Central memory CD8-positive, alpha-beta T cell (primary cell): ENCODE measurements around the gene PLCB1.
"Not testable (repeated sequence)": the region's sequence is repeated elsewhere in the genome, so short reads cannot be mapped to it uniquely, and the experiment has no call there.

Experiments
- ATAC-seq: fragments of 150-1000 bp; cut with Tn5 transposase; replicated peaks from 2 replicates; pipeline ENCODE4 v1.10.0; 2022; ENCODE audit warnings: mild to moderate bottlenecking, moderate FRiP score, moderate number of reproducible peaks; ENCODE audit not compliant: poor library complexity, severe bottlenecking; ENCODE audit errors: extremely low read depth
- DNase-seq, 2 donors: peaks; one replicate each; pipeline ENCODE4 v3.0.0; 2021; ENCODE audit warnings: low spot score in 2 of 2
- H3K27ac Mint-ChIP-seq: one replicate; pipeline ENCODE4 v1.8.0; 2022; ENCODE audit warnings: low read depth, mild to moderate bottlenecking, moderate library complexity, mixed read lengths
- H3K27me3 Mint-ChIP-seq: one replicate; pipeline ENCODE4 v1.8.0; 2022; ENCODE audit warnings: mixed read lengths
- H3K36me3 Mint-ChIP-seq: one replicate; pipeline ENCODE4 v1.8.0; 2022; ENCODE audit warnings: mild to moderate bottlenecking, moderate library complexity, mixed read lengths; ENCODE audit not compliant: insufficient read depth
- H3K4me1 Mint-ChIP-seq: one replicate; pipeline ENCODE4 v1.8.0; 2022; ENCODE audit warnings: mixed read lengths
- H3K4me3 Mint-ChIP-seq: one replicate; pipeline ENCODE4 v1.8.0; 2022; ENCODE audit warnings: mild to moderate bottlenecking, moderate library complexity, mixed read lengths
- H3K9me3 Mint-ChIP-seq: one replicate; pipeline ENCODE4 v1.8.0; 2022; ENCODE audit warnings: mixed read lengths

Gene PLCB1

DNA sequence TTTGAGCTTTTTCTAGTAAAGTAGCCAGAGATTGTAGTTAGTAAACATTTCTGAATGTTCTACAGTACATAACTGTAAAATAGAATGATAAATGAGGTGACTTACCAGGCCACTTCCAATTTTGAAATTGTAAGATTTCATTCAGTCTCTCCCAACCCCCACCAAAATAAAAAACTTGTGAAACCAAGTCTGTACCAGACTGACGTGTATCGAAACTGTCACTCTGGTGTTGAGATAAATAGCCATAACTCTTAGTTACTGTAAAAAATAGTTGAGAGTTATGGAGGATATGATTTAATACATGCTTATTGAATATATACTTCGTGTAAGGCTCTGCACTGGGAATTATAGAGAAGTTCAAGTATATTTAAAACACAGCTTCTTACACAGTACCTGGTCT, 455.7 kb downstream of the PLCB1 start:
- Mint-ChIP-seq H3K9me3 (no peaks in the 10 kb centered on the region), H3K27me3 (no peaks in the 10 kb centered on the region), H3K27ac (peak overlapping the region; percentile 78), H3K4me3 (no peak overlapping the region), H3K36me3 (no peaks in the 10 kb centered on the region), H3K4me1 (peaks cover 15% of the 10 kb centered on the region)
- ATAC-seq (peak; percentile 49), DNase-seq (no peak)

DNA sequence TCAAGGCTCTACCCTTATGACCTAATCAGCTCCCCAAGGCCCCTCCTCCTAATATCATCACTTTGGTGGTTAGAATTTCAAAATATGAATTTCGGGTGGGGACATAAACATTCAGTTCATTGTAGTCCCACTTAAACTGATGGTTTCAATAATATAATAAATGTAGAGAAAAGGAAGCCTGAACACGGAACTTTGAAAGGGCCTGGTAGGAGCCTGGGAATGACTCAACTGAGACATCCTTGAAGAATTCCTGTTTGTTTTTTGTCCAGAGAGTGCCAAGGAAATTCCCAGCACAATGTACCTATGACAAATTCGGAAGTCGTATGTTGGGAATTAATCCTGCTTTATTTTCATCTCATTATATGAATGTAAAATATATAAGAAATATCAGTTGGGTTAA, 457.9 kb downstream of the PLCB1 start:
- Mint-ChIP-seq H3K36me3 (no peaks in the 10 kb centered on the region), H3K27ac (no peak overlapping the region), H3K4me1 (peaks cover 15% of the 10 kb centered on the region), H3K4me3 (no peak overlapping the region), H3K9me3 (no peaks in the 10 kb centered on the region), H3K27me3 (no peaks in the 10 kb centered on the region)
- ATAC-seq, result no peak
- DNase-seq, result no peak

GRCh38 chr20:8600910-8601541, 469.0 kb downstream of the PLCB1 start:
- not testable (repeated sequence) for H3K27me3 Mint-ChIP-seq, H3K36me3 Mint-ChIP-seq, H3K9me3 Mint-ChIP-seq, DNase-seq
- ATAC-seq, result peak; percentile 10
- H3K4me1 Mint-ChIP-seq, result peaks cover 27% of the 10 kb centered on the region
- H3K4me3 Mint-ChIP-seq, result peak overlapping the region; percentile 55
- peak overlapping the region; percentile 69 for H3K27ac Mint-ChIP-seq

- peak overlapping the region; percentile 66 for H3K27ac Mint-ChIP-seq
- H3K27me3 Mint-ChIP-seq, result no peaks in the 10 kb centered on the region
- no peak for DNase-seq
- H3K4me3 Mint-ChIP-seq, result peak overlapping the region; percentile 3
- ATAC-seq, result peak; percentile 32
- H3K36me3 Mint-ChIP-seq, result no peaks in the 10 kb centered on the region
- no peaks in the 10 kb centered on the region for H3K9me3 Mint-ChIP-seq
- peaks cover 27% of the 10 kb centered on the region for H3K4me1 Mint-ChIP-seq
Observed at GRCh38 chr20:8601542-8601912, 469.5 kb downstream of the PLCB1 start.

GRCh38 chr20:8602389-8603116, 470.5 kb downstream of the PLCB1 start:
- H3K27ac Mint-ChIP-seq, result peak overlapping the region; percentile 66

DNA sequence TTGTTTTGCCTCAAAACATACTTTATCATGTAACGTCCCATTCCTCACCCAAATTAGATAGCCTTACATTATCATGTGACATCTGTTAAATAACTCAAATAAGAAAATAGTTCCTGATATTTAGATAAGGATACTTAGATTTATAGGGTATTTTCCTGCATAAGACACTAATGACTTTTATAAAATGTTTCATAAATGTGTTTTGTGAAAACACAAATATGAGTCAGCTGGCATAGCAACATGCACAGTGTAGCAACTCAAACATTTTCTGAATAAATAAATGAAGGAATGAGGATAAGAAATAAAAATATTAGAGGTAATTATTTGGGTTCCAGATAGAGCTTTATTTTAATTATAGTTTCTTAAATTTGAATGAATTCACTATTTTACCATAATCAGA, 476.4 kb downstream of the PLCB1 start:
- no peaks in the 10 kb centered on the region for H3K9me3 Mint-ChIP-seq
- H3K4me3 Mint-ChIP-seq, result no peak overlapping the region
- no peak overlapping the region for H3K27ac Mint-ChIP-seq
- H3K27me3 Mint-ChIP-seq, result no peaks in the 10 kb centered on the region
- H3K4me1 Mint-ChIP-seq, result peaks cover 2% of the 10 kb centered on the region
- DNase-seq (no peak), ATAC-seq (no peak)
- no peaks in the 10 kb centered on the region for H3K36me3 Mint-ChIP-seq

More at GRCh38 chr20:8602389-8603116, 470.5 kb downstream of the PLCB1 start:
- ATAC-seq (peak; percentile 24), DNase-seq (no peak)
- no peaks in the 10 kb centered on the region for H3K9me3 Mint-ChIP-seq
- no peaks in the 10 kb centered on the region for H3K36me3 Mint-ChIP-seq
- peaks cover 27% of the 10 kb centered on the region for H3K4me1 Mint-ChIP-seq
- peak overlapping the region; percentile 70 for H3K4me3 Mint-ChIP-seq
- H3K27me3 Mint-ChIP-seq, result no peaks in the 10 kb centered on the region

DNA sequence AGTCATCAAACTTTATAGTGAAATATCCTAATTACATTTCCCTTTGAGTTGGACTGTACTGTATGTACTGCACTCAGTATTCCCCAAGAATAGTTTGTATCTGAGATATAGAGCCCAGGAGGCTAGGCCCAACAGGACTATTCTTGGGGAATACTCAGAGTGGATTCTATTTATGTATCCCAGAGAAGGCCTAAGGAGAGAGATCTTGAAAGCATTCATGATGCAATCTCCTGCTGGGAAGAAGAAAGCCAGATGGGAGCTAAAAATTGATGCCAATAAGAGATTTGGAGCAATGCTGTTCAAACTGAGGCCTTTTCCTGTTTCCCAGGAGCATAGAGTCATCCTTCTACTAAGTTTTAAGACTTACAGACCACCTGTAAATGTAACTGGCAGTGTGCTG, 484.7 kb downstream of the PLCB1 start:
- Mint-ChIP-seq H3K27ac (no peak overlapping the region), H3K4me3 (no peak overlapping the region), H3K36me3 (peaks cover 1% of the 10 kb centered on the region), H3K27me3 (no peaks in the 10 kb centered on the region), H3K9me3 (no peaks in the 10 kb centered on the region), H3K4me1 (peaks cover 6% of the 10 kb centered on the region)
- ATAC-seq, result no peak
- DNase-seq, result no peak

DNA sequence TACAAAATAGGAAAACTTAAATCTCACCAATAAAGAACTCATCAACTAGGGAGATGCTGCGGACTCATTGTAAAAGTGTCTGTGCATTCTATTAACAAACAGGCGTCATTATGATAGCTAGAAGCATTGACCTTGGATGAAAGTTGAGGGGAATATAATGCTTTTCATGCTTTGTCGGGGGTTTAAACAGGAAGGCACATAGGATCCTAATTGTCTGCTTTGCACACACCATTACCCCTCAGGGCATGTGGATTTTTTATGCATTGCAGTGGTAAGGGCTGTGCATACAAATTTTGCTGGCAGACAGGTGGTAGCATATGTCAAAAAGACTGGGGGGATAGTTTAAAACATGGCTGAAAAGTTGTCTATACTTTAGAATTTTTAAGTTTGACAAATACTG, 488.9 kb downstream of the PLCB1 start:
- Mint-ChIP-seq H3K27me3 (no peaks in the 10 kb centered on the region), H3K36me3 (peaks cover 3% of the 10 kb centered on the region), H3K4me1 (peaks cover 13% of the 10 kb centered on the region), H3K9me3 (no peaks in the 10 kb centered on the region), H3K4me3 (no peak overlapping the region), H3K27ac (no peak overlapping the region)
- DNase-seq (no peak), ATAC-seq (no peak)

- DNase-seq, result no peak
- H3K4me1 Mint-ChIP-seq, result peaks cover 9% of the 10 kb centered on the region
- ATAC-seq, result no peak
- H3K27me3 Mint-ChIP-seq, result no peaks in the 10 kb centered on the region
- H3K9me3 Mint-ChIP-seq, result no peaks in the 10 kb centered on the region
- H3K4me3 Mint-ChIP-seq, result no peak overlapping the region
- no peak overlapping the region for H3K27ac Mint-ChIP-seq
- H3K36me3 Mint-ChIP-seq, result peaks cover 5% of the 10 kb centered on the region
Observed at GRCh38 chr20:8624046-8624445, 492.0 kb downstream of the PLCB1 start.

GRCh38 chr20:8624616-8625015, 492.6 kb downstream of the PLCB1 start:
- Mint-ChIP-seq H3K27ac (no peak overlapping the region), H3K27me3 (no peaks in the 10 kb centered on the region), H3K4me1 (peaks cover 9% of the 10 kb centered on the region), H3K9me3 (no peaks in the 10 kb centered on the region), H3K4me3 (no peak overlapping the region), H3K36me3 (peaks cover 5% of the 10 kb centered on the region)
- no peak for DNase-seq
- ATAC-seq, result no peak

- H3K27me3 Mint-ChIP-seq, result no peaks in the 10 kb centered on the region
- no peak for DNase-seq
- H3K4me3 Mint-ChIP-seq, result no peak overlapping the region
- ATAC-seq, result no peak
- H3K9me3 Mint-ChIP-seq, result no peaks in the 10 kb centered on the region
- H3K4me1 Mint-ChIP-seq, result peaks cover 19% of the 10 kb centered on the region
- H3K36me3 Mint-ChIP-seq, result peaks cover 5% of the 10 kb centered on the region
- no peak overlapping the region for H3K27ac Mint-ChIP-seq
Observed at GRCh38 chr20:8627340-8628004, 495.4 kb downstream of the PLCB1 start.

DNA sequence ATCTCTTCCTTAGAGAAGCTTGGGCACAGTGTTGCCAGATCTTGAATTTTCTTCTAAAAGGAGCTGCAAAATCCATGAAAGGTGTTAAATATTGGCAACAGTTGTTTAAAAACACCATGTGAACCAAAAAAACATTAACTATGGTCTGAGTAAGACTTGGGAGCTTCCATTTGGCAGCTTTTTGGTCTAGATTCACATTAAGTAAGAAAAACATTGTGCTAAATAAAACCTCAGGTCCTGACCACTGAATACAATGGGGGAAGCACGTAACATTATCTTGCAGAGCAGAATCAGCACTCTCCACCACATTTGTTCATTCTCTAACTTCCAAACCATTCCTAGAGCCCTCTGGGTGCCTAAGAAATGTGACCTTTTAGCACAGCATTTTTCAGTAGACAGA, 499.2 kb downstream of the PLCB1 start:
- no peak overlapping the region for H3K4me3 Mint-ChIP-seq
- H3K9me3 Mint-ChIP-seq, result no peaks in the 10 kb centered on the region
- DNase-seq (no peak), ATAC-seq (no peak)
- H3K27ac Mint-ChIP-seq, result no peak overlapping the region
- no peaks in the 10 kb centered on the region for H3K27me3 Mint-ChIP-seq
- peaks cover 15% of the 10 kb centered on the region for H3K4me1 Mint-ChIP-seq
- H3K36me3 Mint-ChIP-seq, result peaks cover 3% of the 10 kb centered on the region

DNA sequence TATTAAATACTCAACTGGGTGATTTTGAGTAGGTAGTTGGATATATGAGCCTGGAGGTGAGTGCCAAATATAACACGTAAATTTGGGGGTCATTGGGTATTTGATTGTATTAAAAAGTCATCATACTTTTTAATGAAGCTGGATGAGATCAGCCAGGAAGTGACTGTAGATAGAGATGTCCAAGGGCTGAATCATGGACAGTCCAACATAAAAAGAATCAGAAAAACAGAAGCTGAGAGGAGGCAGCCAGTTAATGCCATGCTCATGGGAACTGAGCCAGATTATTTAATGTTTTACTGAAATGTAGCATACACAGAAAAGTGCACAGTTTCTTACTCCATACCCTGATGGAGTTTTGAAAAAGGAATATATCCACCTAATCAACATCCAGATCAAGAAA, 501.3 kb downstream of the PLCB1 start:
- no peaks in the 10 kb centered on the region for H3K27me3 Mint-ChIP-seq
- no peaks in the 10 kb centered on the region for H3K9me3 Mint-ChIP-seq
- H3K27ac Mint-ChIP-seq, result no peak overlapping the region
- ATAC-seq (no peak), DNase-seq (no peak)
- no peak overlapping the region for H3K4me3 Mint-ChIP-seq
- peaks cover 3% of the 10 kb centered on the region for H3K36me3 Mint-ChIP-seq
- H3K4me1 Mint-ChIP-seq, result peaks cover 15% of the 10 kb centered on the region
